Left lobe of liver (tissue), 2 donors: ENCODE measurements around the gene MBD3. TPM values are rescaled to one million over a fixed set of nuclear protein-coding genes. Genes with fewer than 3 reads are reported as not detected.
"Not testable (repeated sequence)": the region's sequence is repeated elsewhere in the genome, so short reads cannot be mapped to it uniquely, and the experiment has no call there.

Experiments used
- ATAC-seq: fragments of 200-7000 bp; cut with Tn5 transposase; one replicate; pipeline ENCODE4 v1.9.1; 2020; ENCODE audit warnings: mild to moderate bottlenecking, moderate library complexity
- DNase-seq: peaks from one replicate; pipeline ENCODE4 v3.0.0-alpha.2; 2020; ENCODE audit warnings: low spot score
- total RNA-seq: library from RNA; stranded (reverse); gene quantifications from one replicate; pipeline ENCODE4 v1.2.1, GENCODE V29; 2021
- donor health status: DM: no; HTN: no; CAD: no; lungs with moderate emphysema.
- donor health status: DM: no; HTN: yes; CAD: no.

The MBD3 gene
- total RNA-seq, 1 donor from 2014 or later = 40.3 TPM

- DNase-seq (no peak), ATAC-seq (no peak)
These were observed 41.3 kb downstream of the MBD3 start for GRCh38 chr19:1551068-1552040.

GRCh38 chr19:1549332-1549945 lies 43.2 kb downstream of the MBD3 start:
- DNase-seq (no peak), ATAC-seq (no peak)

- ATAC-seq = no peak
- no peak for DNase-seq
These were observed 52.2 kb downstream of the MBD3 start for GRCh38 chr19:1540365-1540925.

- ATAC-seq, DNase-seq: not testable (repeated sequence)
These were observed 52.9 kb downstream of the MBD3 start for GRCh38 chr19:1539749-1540148.

- no peak for DNase-seq
- ATAC-seq = no peak
These were observed 53.7 kb downstream of the MBD3 start for GRCh38 chr19:1538978-1539377.

- not testable (repeated sequence) for DNase-seq, ATAC-seq
These were observed 57.0 kb downstream of the MBD3 start for GRCh38 chr19:1535699-1536098.

GRCh38 chr19:1534972-1535371 lies 57.7 kb downstream of the MBD3 start:
- ATAC-seq = no peak
- DNase-seq = no peak

- no peak for ATAC-seq
- DNase-seq = no peak
These were observed 59.0 kb downstream of the MBD3 start for GRCh38 chr19:1533510-1534150.

GRCh38 chr19:1532003-1532402 lies 60.7 kb downstream of the MBD3 start:
- DNase-seq = no peak

GRCh38 chr19:1531587-1531986 lies 61.1 kb downstream of the MBD3 start:
- DNase-seq = no peak
- no peak for ATAC-seq

More at GRCh38 chr19:1532003-1532402, 60.7 kb downstream of the MBD3 start:
- no peak for ATAC-seq

GRCh38 chr19:1530856-1531255 lies 61.8 kb downstream of the MBD3 start:
- not testable (repeated sequence) for DNase-seq, ATAC-seq

GRCh38 chr19:1529430-1529816 lies 63.2 kb downstream of the MBD3 start:
- ATAC-seq = no peak
- no peak for DNase-seq

- no peak for ATAC-seq
- no peak for DNase-seq
These were observed 63.9 kb downstream of the MBD3 start for GRCh38 chr19:1528596-1529429.

- ATAC-seq (no peak), DNase-seq (no peak)
These were observed 64.9 kb downstream of the MBD3 start for GRCh38 chr19:1527650-1528309.

- ATAC-seq (no peak), DNase-seq (no peak)
These were observed 65.6 kb downstream of the MBD3 start for GRCh38 chr19:1526979-1527649.

GRCh38 chr19:1526066-1526778 lies 66.4 kb downstream of the MBD3 start:
- ATAC-seq = no peak
- DNase-seq = no peak

GRCh38 chr19:1525343-1525742 lies 67.3 kb downstream of the MBD3 start:
- DNase-seq (no peak), ATAC-seq (no peak)

- ATAC-seq = no peak
These were observed 67.7 kb downstream of the MBD3 start for GRCh38 chr19:1524972-1525325.

More at GRCh38 chr19:1524972-1525325, 67.7 kb downstream of the MBD3 start:
- no peak for DNase-seq
